Psoas muscle (tissue), 8 donors: Measurements from ENCODE around the gene TRMT61A. TPM values are rescaled to one million over a fixed set of nuclear protein-coding genes. Genes with fewer than 3 reads are reported as not detected.

Experiments used
- ATAC-seq, 4 donors: fragments of 200-7000 bp; cut with Tn5 transposase; one replicate each; pipeline ENCODE4 v1.9.1; 2020; ENCODE audit warnings: moderate library complexity in 3 of 4, mild to moderate bottlenecking in 2 of 4
- DNase-seq, 2 donors: peaks; one replicate each; pipeline ENCODE4 v3.0.0-alpha.2; 2020
- H3K27ac ChIP-seq: fragments of 200-600 bp; one replicate; pipeline ENCODE4 v1.8.0; 2022
- H3K27me3 ChIP-seq, 3 donors: fragments of 200-600 bp in 1 of 3; one replicate each; pipeline versions ENCODE4 v1.6.1 to v1.8.0; 2013 to 2022; ENCODE audit warnings: low read length in 2 of 3, mild to moderate bottlenecking in 2 of 3, moderate library complexity in 1 of 3; ENCODE audit not compliant: insufficient read depth in 3 of 3
- H3K36me3 ChIP-seq, 2 donors: fragments of 200-600 bp in 1 of 2; one replicate each; pipeline versions ENCODE4 v1.6.1 to v1.8.0; 2013 to 2022; ENCODE audit warnings: low read depth in 1 of 2, mild to moderate bottlenecking in 1 of 2, moderate library complexity in 1 of 2; ENCODE audit not compliant: insufficient read depth in 1 of 2
- H3K4me1 ChIP-seq: fragments of 200-600 bp; one replicate; pipeline ENCODE4 v1.8.0; 2022
- H3K4me3 ChIP-seq: fragments of 200-600 bp; one replicate; pipeline ENCODE4 v1.8.0; 2022; ENCODE audit warnings: mild to moderate bottlenecking
- H3K9me3 ChIP-seq: fragments of 200-600 bp; one replicate; pipeline ENCODE4 v1.8.0; 2022
- CTCF ChIP-seq: fragments of 200-600 bp; IDR thresholded peaks from one replicate; pipeline ENCODE4 v1.8.0; 2022; ENCODE audit warnings: antibody characterized with exemption
- WGBS, 3 donors: extraction: QIAGEN DNeasy Blood & Tissue Kit; methylation state at CpG; one replicate each; pipeline versions ENCODE4 v1.1.6 to v1.1.7; 2013; 5-methylcytosine and 5-hydroxymethylcytosine counted together
- intact Hi-C, 2 donors: fragments of 100-400 bp; cut with DNase I; formaldehyde crosslinking; loops; one replicate each; pipeline versions ENCODE4 v1.11.0 to v1.14.2; 2022
- polyA plus RNA-seq, 3 donors: library from polyadenylated mRNA; stranded (reverse); fragments of 200-250 nt; gene quantifications; one replicate each; pipeline ENCODE4 v1.2.3, GENCODE V29; 2013
- total RNA-seq, 4 donors: library from RNA; stranded (reverse); fragmentation: NEBNext Ultra II Directional in 2 of 4; extraction: Animal tissue kit (Norgen Biotek cat#: 25700) in 2 of 4; gene quantifications; one replicate each; pipeline versions ENCODE4 v1.2.1 to v1.2.4, GENCODE V29; 2021 to 2023
- donor health status: healthy with polysubstance abuse.
- donor health status: DM: no; HTN: no; CAD: no; lungs with moderate emphysema.
- donor health status: Bipolar disorder and iron deficiency.
- donor health status: healthy.
- donor health status: DM: yes; HTN: yes; CAD: no.
- donor health status: DM: no; HTN: no; CAD: no.
- donor health status: DM: no; HTN: no; CAD: no.
- donor health status: DM: yes; HTN: yes; CAD: no.

TRMT61A gene
- total and polyA plus RNA-seq, 7 donors, result 6.5 to 29.5 (median 12.7) TPM

- WGBS, 3 donors, result 34 to 48% (median 40%) methylated on average over 6 of the region's 6 CpGs
- H3K27ac ChIP-seq, result peak overlapping the region; percentile 90
- peaks cover 2 to 41% of the 10 kb centered on the region in 2 donors for H3K36me3 ChIP-seq
- peaks cover 38% of the 10 kb centered on the region for H3K4me1 ChIP-seq
- no peaks in the 10 kb centered on the region for H3K9me3 ChIP-seq
- no peak for TF ChIP-seq CTCF
- intact Hi-C loops, result no loop called here
- no peaks in the 10 kb centered on the region for H3K27me3 ChIP-seq
- no peak for DNase-seq
- peak; percentile 53 to 87 (median 80) for ATAC-seq
- H3K4me3 ChIP-seq, result peak overlapping the region; percentile 31
Measured at GRCh38 chr14:103488071-103488470, 40.9 kb upstream of the TRMT61A start.

- Histone ChIP-seq H3K27me3 (no peaks in the 10 kb centered on the region), H3K27ac (peak overlapping the region; percentile 90), H3K4me3 (peak overlapping the region; percentile 31), H3K4me1 (peaks cover 43% of the 10 kb centered on the region), H3K9me3 (no peaks in the 10 kb centered on the region), H3K36me3 (peaks cover 2 to 46% of the 10 kb centered on the region in 2 donors)
- intact Hi-C loops, result no loop called here
- TF ChIP-seq CTCF, result no peak
- DNase-seq (no peak), ATAC-seq (peak; percentile 69 to 81 (median 78))
- 22 to 40% (median 35%) methylated on average over 2 of the region's 2 CpGs for WGBS, 3 donors
Measured at GRCh38 chr14:103488960-103489359, 40.0 kb upstream of the TRMT61A start.

- intact Hi-C loops, result loop anchor here in 1 of 2 donors (5.0 to 10.0 kb wide), 2 partner anchors 55 to 92 kb away; no protein-coding TSS in a partner anchor
- DNase-seq (no peak), ATAC-seq (no peak)
- TF ChIP-seq CTCF, result no peak
- no peaks in the 10 kb centered on the region for H3K9me3 ChIP-seq
- H3K4me3 ChIP-seq, result no peak overlapping the region
- peaks cover 43% of the 10 kb centered on the region for H3K4me1 ChIP-seq
- 60 to 86% (median 64%) methylated on average over 2 of the region's 2 CpGs for WGBS, 3 donors
- no peaks in the 10 kb centered on the region for H3K27me3 ChIP-seq
- peaks cover 2 to 52% of the 10 kb centered on the region in 2 donors for H3K36me3 ChIP-seq
- H3K27ac ChIP-seq, result peak overlapping the region; percentile 90
Measured at GRCh38 chr14:103489621-103490020, 39.4 kb upstream of the TRMT61A start.

- Histone ChIP-seq H3K4me1 (peaks cover 55% of the 10 kb centered on the region), H3K27ac (peak overlapping the region; percentile 32), H3K36me3 (peaks cover 2 to 61% of the 10 kb centered on the region in 2 donors), H3K27me3 (no peaks in the 10 kb centered on the region), H3K4me3 (no peak overlapping the region), H3K9me3 (no peaks in the 10 kb centered on the region)
- no peak for DNase-seq
- ATAC-seq, result no peak
- intact Hi-C loops, result loop anchor here in 1 of 2 donors (5.0 to 10.0 kb wide), 2 partner anchors 53 to 94 kb away; no protein-coding TSS in a partner anchor
- 89 to 93% (median 89%) methylated on average over 10 of the region's 10 CpGs for WGBS, 3 donors
- TF ChIP-seq CTCF, result no peak
Measured at GRCh38 chr14:103491691-103492090, 37.3 kb upstream of the TRMT61A start.
